ENCODE data around the gene AP2S1.
A peak's percentile ranks its signal among the peaks of the same experiment; 100 is the strongest.

Gene AP2S1

GRCh38 chr19:46788968-46789338, 61.7 kb downstream of the AP2S1 start:
- H3K4me1 ChIP-seq (ENCODE audit: control insufficient read depth in 1 of 2, insufficient read depth in 2 of 2, low read length in 2 of 2): peaks cover 7 to 22% of the 10 kb centered on the region in 2 donors

GRCh38 chr19:46788262-46788967, 62.2 kb downstream of the AP2S1 start, which contains the start of gene SLC1A5:
TSS of gene SLC1A5 (minus strand) at chr19:46788594. CDS start at chr19:46787965, 629 bp downstream.
- H3K36me3 ChIP-seq (ENCODE audit: control insufficient read depth in 1 of 2, insufficient read depth in 2 of 2, low read length in 2 of 2): peaks cover 0 to 2% of the 10 kb centered on the region in 2 donors
- H3K4me3 ChIP-seq (ENCODE audit: low read depth in 1 of 2, low read length in 2 of 2): peak within 1 kb of the TSS; percentile 79
- H3K9me3 ChIP-seq (ENCODE audit: control insufficient read depth in 1 of 2, low read length in 2 of 2): no peaks in the 10 kb centered on the region
- peaks cover 9 to 24% of the 10 kb centered on the region in 2 donors for H3K4me1 ChIP-seq (ENCODE audit: control insufficient read depth in 1 of 2, insufficient read depth in 2 of 2, low read length in 2 of 2)
- H3K27ac ChIP-seq (ENCODE audit: low read length): peak within 1 kb of the TSS; percentile 67
- no peaks in the 10 kb centered on the region for H3K27me3 ChIP-seq (ENCODE audit: low read depth, low read length)

More at GRCh38 chr19:46788968-46789338, 61.7 kb downstream of the AP2S1 start:
- Histone ChIP-seq H3K27me3 (ENCODE audit: low read depth, low read length) (no peaks in the 10 kb centered on the region), H3K27ac (ENCODE audit: low read length) (no peak overlapping the region), H3K9me3 (ENCODE audit: control insufficient read depth in 1 of 2, low read length in 2 of 2) (no peaks in the 10 kb centered on the region), H3K4me3 (ENCODE audit: low read depth in 1 of 2, low read length in 2 of 2) (peak overlapping the region in 1 of 2 donors; percentile 79), H3K36me3 (ENCODE audit: control insufficient read depth in 1 of 2, insufficient read depth in 2 of 2, low read length in 2 of 2) (no peaks in the 10 kb centered on the region)
